SK-N-SH treated with all-trans-retinoic acid at 6 μM for 48 hours (cell line): ENCODE results near the gene FGF19.

Source experiments
- ATAC-seq: fragments of 200-7000 bp; cut with Tn5 transposase; 3 replicates; pipeline ENCODE4 v1.9.1; 2020; ENCODE audit warnings: mild to moderate bottlenecking, moderate library complexity
- ARNTL ChIP-seq: fragments of 450-650 bp; formaldehyde crosslinking; IDR thresholded peaks from 2 replicates; pipeline ENCODE4 v1.5.0; 2020; ENCODE audit warnings: low read depth, mild to moderate bottlenecking, moderate library complexity, borderline replicate concordance
- BACH2 ChIP-seq: fragments of 250-450 bp; sonication (Bioruptor Pico); IDR thresholded peaks from 2 replicates; pipeline ENCODE4 v1.9.0; 2021; ENCODE audit warnings: mild to moderate bottlenecking, borderline replicate concordance
- CSDC2 ChIP-seq: fragments of 250-450 bp; sonication (Bioruptor Pico); IDR thresholded peaks from 2 replicates; pipeline ENCODE4 v1.5.0; 2020; ENCODE audit warnings: mild to moderate bottlenecking, moderate library complexity
- GLIS3 ChIP-seq: fragments of 250-450 bp; sonication (Bioruptor Pico); IDR thresholded peaks from 2 replicates; pipeline ENCODE4 v1.5.0; 2020; ENCODE audit warnings: mild to moderate bottlenecking, moderate library complexity
- OSR1 ChIP-seq: fragments of 250-450 bp; sonication (Bioruptor Pico); IDR thresholded peaks from 2 replicates; pipeline ENCODE4 v1.8.0; 2022; ENCODE audit warnings: moderate library complexity, mild to moderate bottlenecking, inconsistent platforms
- PPARA ChIP-seq: fragments of 250-450 bp; sonication (Bioruptor Pico); IDR thresholded peaks from 2 replicates; pipeline ENCODE4 v1.5.0; 2020; ENCODE audit warnings: mild to moderate bottlenecking, borderline replicate concordance
- RARB ChIP-seq: fragments of 250-450 bp; sonication (Bioruptor Pico); IDR thresholded peaks from 2 replicates; pipeline ENCODE4 v1.8.0; 2021; ENCODE audit warnings: mild to moderate bottlenecking, moderate library complexity
- SNAI2 ChIP-seq: fragments of 250-450 bp; sonication (Bioruptor Pico); IDR thresholded peaks from 2 replicates; pipeline ENCODE4 v1.5.0; 2020; ENCODE audit warnings: mild to moderate bottlenecking, moderate library complexity
- TCF4 ChIP-seq: fragments of 250-450 bp; sonication (Bioruptor Pico); IDR thresholded peaks from 2 replicates; pipeline ENCODE4 v1.8.0; 2021; ENCODE audit warnings: mild to moderate bottlenecking, moderate library complexity, borderline replicate concordance
- ZC3H10 ChIP-seq: fragments of 250-450 bp; sonication (Bioruptor Pico); IDR thresholded peaks from 2 replicates; pipeline ENCODE4 v1.5.1; 2021; ENCODE audit warnings: mild to moderate bottlenecking, moderate library complexity
- ZFP3 ChIP-seq: fragments of 250-450 bp; sonication (Bioruptor Pico); IDR thresholded peaks from 2 replicates; pipeline ENCODE4 v1.5.0; 2020; ENCODE audit warnings: mild to moderate bottlenecking, moderate library complexity
- ZFP30 ChIP-seq: fragments of 450-650 bp; formaldehyde crosslinking; IDR thresholded peaks from 2 replicates; pipeline ENCODE4 v1.5.0; 2022; ENCODE audit warnings: mild to moderate bottlenecking, moderate library complexity
- ZNF565 ChIP-seq: fragments of 450-650 bp; formaldehyde crosslinking; conservative IDR thresholded peaks from 2 replicates; pipeline ENCODE4 v1.5.0; 2020; ENCODE audit warnings: low read depth, mild to moderate bottlenecking, moderate library complexity
- ZNF70 ChIP-seq: fragments of 450-650 bp; formaldehyde crosslinking; IDR thresholded peaks from 2 replicates; pipeline ENCODE4 v1.5.0; 2020; ENCODE audit warnings: mild to moderate bottlenecking, moderate library complexity
- TF ChIP-seq, protein P1 (sequence below): fragments of 250-450 bp; sonication (Bioruptor Pico); IDR thresholded peaks from 2 replicates; pipeline ENCODE4 v1.5.0; 2020; ENCODE audit warnings: mild to moderate bottlenecking, moderate library complexity
- TF ChIP-seq, protein P2 (sequence below): fragments of 250-450 bp; sonication (Bioruptor Pico); IDR thresholded peaks from 2 replicates; pipeline ENCODE4 v1.5.1; 2020; ENCODE audit warnings: low read depth, mild to moderate bottlenecking, moderate library complexity
- TF ChIP-seq, protein P3 (sequence below): fragments of 250-450 bp; sonication (Bioruptor Pico); IDR thresholded peaks from 2 replicates; pipeline ENCODE4 v1.5.1; 2021; ENCODE audit warnings: mild to moderate bottlenecking, moderate library complexity
- TF ChIP-seq, protein P4 (sequence below): fragments of 250-450 bp; sonication (Bioruptor Pico); IDR thresholded peaks from 2 replicates; pipeline ENCODE4 v1.8.0; 2021; ENCODE audit warnings: low read depth, mild to moderate bottlenecking, moderate library complexity, borderline replicate concordance
- TF ChIP-seq, protein P5 (sequence below): fragments of 250-450 bp; sonication (Bioruptor Pico); IDR thresholded peaks from 2 replicates; pipeline ENCODE4 v1.8.0; 2020; ENCODE audit warnings: mild to moderate bottlenecking, moderate library complexity, borderline replicate concordance

The FGF19 gene

DNA sequence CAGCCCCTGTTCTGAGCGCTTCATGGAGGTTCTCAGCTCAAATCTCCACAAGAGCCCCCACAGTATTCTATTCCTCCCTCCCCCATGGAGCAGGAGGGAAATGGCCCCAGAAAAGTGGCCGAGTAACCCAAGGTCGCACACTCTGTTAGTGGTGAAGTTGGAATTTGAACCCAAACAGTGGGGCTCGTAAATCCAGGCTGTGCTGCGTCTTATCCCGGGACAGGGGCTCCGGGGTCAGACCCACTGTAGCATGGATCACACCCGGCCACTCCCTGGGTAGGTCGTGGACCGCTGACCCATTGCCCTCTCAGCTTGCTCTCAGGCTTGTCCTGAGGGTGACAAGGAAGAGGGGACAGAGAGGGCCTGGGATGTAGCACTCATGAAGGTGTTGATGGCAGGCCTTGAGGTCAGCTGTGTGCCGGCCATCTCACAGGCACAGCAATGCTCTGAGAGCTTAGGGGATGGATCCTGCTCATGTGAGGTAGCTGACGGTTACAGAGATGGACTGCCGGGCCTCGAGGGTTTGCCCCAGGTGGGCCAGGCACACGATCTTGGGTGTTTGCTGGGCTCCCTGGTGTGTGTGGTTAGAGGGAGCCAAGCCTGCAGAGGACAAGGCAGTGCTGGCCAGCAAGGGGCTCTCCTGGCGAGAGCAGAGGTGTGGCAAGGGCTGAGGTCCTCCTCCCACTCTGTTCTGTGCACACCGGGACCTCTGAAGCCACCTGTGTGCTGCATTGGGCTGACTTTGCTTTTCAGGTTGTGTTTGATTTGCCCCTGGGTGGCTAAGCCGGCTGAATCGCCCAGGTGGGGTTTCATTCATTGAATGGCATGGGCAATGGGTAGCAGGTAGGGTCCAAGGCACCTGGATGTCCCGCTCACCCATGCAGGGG is 2.3 kb upstream of the FGF19 start:
- TF ChIP-seq, protein P1, sequence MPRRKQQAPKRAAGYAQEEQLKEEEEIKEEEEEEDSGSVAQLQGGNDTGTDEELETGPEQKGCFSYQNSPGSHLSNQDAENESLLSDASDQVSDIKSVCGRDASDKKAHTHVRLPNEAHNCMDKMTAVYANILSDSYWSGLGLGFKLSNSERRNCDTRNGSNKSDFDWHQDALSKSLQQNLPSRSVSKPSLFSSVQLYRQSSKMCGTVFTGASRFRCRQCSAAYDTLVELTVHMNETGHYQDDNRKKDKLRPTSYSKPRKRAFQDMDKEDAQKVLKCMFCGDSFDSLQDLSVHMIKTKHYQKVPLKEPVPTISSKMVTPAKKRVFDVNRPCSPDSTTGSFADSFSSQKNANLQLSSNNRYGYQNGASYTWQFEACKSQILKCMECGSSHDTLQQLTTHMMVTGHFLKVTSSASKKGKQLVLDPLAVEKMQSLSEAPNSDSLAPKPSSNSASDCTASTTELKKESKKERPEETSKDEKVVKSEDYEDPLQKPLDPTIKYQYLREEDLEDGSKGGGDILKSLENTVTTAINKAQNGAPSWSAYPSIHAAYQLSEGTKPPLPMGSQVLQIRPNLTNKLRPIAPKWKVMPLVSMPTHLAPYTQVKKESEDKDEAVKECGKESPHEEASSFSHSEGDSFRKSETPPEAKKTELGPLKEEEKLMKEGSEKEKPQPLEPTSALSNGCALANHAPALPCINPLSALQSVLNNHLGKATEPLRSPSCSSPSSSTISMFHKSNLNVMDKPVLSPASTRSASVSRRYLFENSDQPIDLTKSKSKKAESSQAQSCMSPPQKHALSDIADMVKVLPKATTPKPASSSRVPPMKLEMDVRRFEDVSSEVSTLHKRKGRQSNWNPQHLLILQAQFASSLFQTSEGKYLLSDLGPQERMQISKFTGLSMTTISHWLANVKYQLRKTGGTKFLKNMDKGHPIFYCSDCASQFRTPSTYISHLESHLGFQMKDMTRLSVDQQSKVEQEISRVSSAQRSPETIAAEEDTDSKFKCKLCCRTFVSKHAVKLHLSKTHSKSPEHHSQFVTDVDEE (CRISPR knock-in tag), result no peak
- no peak for TF ChIP-seq BACH2 (CRISPR knock-in tag)
- no peak for TF ChIP-seq ZFP3 (CRISPR knock-in tag)
- no peak for TF ChIP-seq PPARA (CRISPR knock-in tag)
- TF ChIP-seq TCF4 (CRISPR knock-in tag), result no peak
- TF ChIP-seq, protein P2, sequence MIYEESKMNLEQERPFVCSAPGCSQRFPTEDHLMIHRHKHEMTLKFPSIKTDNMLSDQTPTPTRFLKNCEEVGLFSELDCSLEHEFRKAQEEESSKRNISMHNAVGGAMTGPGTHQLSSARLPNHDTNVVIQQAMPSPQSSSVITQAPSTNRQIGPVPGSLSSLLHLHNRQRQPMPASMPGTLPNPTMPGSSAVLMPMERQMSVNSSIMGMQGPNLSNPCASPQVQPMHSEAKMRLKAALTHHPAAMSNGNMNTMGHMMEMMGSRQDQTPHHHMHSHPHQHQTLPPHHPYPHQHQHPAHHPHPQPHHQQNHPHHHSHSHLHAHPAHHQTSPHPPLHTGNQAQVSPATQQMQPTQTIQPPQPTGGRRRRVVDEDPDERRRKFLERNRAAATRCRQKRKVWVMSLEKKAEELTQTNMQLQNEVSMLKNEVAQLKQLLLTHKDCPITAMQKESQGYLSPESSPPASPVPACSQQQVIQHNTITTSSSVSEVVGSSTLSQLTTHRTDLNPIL, result no peak
- no peak for TF ChIP-seq CSDC2 (CRISPR knock-in tag)
- TF ChIP-seq ZC3H10 (CRISPR knock-in tag), result no peak
- TF ChIP-seq, all 23 proteins: peak for 0
- ATAC-seq, result no peak

DNA sequence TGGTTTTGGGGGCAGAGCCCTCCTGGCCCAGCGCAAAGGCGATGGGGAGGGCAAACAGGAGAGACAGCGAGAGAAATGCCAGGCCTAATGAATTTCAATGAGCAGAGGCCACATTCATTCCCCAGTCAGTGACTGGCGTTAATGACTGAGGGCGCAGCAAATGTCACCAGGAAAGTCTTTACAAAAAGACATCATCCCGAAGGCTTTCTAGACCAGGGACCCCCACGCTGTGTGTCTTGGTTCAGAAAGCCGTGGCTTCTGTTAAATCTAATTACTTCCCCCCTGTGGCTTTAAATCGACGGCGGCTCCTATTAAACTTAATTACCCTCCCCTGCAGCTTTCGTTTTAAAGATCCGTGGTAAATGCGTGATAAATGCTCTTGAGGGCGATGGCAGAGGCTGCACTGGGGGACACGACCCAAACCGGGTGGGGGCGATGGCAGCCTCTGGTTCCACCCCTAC is 1.6 kb upstream of the FGF19 start:
- ATAC-seq, result no peak
- TF ChIP-seq ZFP30 (no peak), PPARA (CRISPR knock-in tag) (no peak), OSR1 (no peak), ZNF565 (no peak), ARNTL (CRISPR knock-in tag) (no peak), ZC3H10 (CRISPR knock-in tag) (no peak), TCF4 (CRISPR knock-in tag) (no peak), RARB (CRISPR knock-in tag) (no peak), BACH2 (CRISPR knock-in tag) (no peak), SNAI2 (no peak), ZFP3 (CRISPR knock-in tag) (no peak), ZNF70 (CRISPR knock-in tag) (no peak), CSDC2 (CRISPR knock-in tag) (no peak), GLIS3 (CRISPR knock-in tag) (no peak)
- TF ChIP-seq, protein P3, sequence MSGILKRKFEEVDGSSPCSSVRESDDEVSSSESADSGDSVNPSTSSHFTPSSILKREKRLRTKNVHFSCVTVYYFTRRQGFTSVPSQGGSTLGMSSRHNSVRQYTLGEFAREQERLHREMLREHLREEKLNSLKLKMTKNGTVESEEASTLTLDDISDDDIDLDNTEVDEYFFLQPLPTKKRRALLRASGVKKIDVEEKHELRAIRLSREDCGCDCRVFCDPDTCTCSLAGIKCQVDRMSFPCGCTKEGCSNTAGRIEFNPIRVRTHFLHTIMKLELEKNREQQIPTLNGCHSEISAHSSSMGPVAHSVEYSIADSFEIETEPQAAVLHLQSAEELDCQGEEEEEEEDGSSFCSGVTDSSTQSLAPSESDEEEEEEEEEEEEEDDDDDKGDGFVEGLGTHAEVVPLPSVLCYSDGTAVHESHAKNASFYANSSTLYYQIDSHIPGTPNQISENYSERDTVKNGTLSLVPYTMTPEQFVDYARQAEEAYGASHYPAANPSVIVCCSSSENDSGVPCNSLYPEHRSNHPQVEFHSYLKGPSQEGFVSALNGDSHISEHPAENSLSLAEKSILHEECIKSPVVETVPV, result no peak
- TF ChIP-seq, protein P2, result no peak
- TF ChIP-seq, protein P4, sequence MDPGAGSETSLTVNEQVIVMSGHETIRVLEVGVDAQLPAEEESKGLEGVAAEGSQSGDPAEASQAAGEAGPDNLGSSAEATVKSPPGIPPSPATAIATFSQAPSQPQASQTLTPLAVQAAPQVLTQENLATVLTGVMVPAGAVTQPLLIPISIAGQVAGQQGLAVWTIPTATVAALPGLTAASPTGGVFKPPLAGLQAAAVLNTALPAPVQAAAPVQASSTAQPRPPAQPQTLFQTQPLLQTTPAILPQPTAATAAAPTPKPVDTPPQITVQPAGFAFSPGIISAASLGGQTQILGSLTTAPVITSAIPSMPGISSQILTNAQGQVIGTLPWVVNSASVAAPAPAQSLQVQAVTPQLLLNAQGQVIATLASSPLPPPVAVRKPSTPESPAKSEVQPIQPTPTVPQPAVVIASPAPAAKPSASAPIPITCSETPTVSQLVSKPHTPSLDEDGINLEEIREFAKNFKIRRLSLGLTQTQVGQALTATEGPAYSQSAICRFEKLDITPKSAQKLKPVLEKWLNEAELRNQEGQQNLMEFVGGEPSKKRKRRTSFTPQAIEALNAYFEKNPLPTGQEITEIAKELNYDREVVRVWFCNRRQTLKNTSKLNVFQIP, result no peak
- TF ChIP-seq, protein P5, sequence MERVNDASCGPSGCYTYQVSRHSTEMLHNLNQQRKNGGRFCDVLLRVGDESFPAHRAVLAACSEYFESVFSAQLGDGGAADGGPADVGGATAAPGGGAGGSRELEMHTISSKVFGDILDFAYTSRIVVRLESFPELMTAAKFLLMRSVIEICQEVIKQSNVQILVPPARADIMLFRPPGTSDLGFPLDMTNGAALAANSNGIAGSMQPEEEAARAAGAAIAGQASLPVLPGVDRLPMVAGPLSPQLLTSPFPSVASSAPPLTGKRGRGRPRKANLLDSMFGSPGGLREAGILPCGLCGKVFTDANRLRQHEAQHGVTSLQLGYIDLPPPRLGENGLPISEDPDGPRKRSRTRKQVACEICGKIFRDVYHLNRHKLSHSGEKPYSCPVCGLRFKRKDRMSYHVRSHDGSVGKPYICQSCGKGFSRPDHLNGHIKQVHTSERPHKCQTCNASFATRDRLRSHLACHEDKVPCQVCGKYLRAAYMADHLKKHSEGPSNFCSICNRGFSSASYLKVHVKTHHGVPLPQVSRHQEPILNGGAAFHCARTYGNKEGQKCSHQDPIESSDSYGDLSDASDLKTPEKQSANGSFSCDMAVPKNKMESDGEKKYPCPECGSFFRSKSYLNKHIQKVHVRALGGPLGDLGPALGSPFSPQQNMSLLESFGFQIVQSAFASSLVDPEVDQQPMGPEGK, result no peak
- TF ChIP-seq, all 23 proteins: peak for 0
